Chondrocyte (in vitro differentiated cells): ENCODE data around the gene RAPGEF3. TPM values are rescaled to one million over a fixed set of nuclear protein-coding genes. Genes with fewer than 3 reads are reported as not detected.

Source experiments
- DNase-seq: peaks from one replicate; pipeline ENCODE4 v3.0.0; 2021; ENCODE audit warnings: mixed read lengths, low spot score
- H3K27ac Mint-ChIP-seq: one replicate; pipeline ENCODE4 v1.8.0; 2021; ENCODE audit warnings: mild to moderate bottlenecking, moderate library complexity, mixed read lengths; ENCODE audit not compliant: unreplicated experiment
- H3K27me3 Mint-ChIP-seq: 2 replicates; pipeline ENCODE4 v1.8.0; 2021; ENCODE audit warnings: low read depth, mixed read lengths
- H3K36me3 Mint-ChIP-seq: 2 replicates; pipeline ENCODE4 v1.8.0; 2021; ENCODE audit warnings: low read depth, mixed read lengths
- H3K4me1 Mint-ChIP-seq: 2 replicates; pipeline ENCODE4 v1.8.0; 2021; ENCODE audit warnings: low read depth, mild to moderate bottlenecking, mixed read lengths
- H3K4me3 Mint-ChIP-seq: one replicate; pipeline ENCODE4 v1.8.0; 2021; ENCODE audit warnings: mild to moderate bottlenecking, moderate library complexity, mixed read lengths; ENCODE audit not compliant: unreplicated experiment
- H3K9me3 Mint-ChIP-seq: 2 replicates; pipeline ENCODE4 v1.8.0; 2021; ENCODE audit warnings: low read depth, mixed read lengths
- total RNA-seq: library from RNA; stranded (reverse); gene quantifications from 3 replicates; pipeline ENCODE4 v1.2.1, GENCODE V29; 2021
- TF ChIP-seq, protein P1 (sequence below): fragments of 200-600 bp; sonication (generic); IDR thresholded peaks from 2 replicates; pipeline ENCODE4 v1.5.0; 2021; ENCODE audit warnings: antibody characterized with exemption, mild to moderate bottlenecking, moderate library complexity

RAPGEF3 gene
- total RNA-seq, 1 donor from 2014 or later = 1.3 TPM

DNA sequence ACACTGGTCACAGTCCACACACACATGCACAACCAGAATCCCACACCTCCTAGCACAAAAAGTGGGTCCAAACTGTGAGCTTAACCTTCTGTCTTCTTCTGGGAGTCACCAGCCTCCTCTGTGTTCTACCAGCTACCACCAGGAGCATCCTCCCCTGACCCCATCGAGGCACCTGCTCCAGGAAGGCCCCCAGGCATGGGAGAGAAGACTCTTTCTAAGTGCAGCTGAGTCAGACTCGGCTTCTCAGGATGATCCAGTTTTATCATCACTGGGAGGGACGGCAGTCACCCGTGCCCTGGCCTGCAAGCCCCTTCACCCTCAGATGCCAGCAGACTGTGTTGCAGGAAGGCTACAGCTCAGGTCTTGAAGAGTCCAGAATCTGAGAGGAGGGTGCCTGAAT lies 25.5 kb downstream of the RAPGEF3 start:
- Mint-ChIP-seq H3K4me3 (no peak overlapping the region), H3K27me3 (peaks cover 2% of the 10 kb centered on the region), H3K27ac (no peak overlapping the region), H3K36me3 (no peaks in the 10 kb centered on the region), H3K4me1 (peaks cover 34% of the 10 kb centered on the region), H3K9me3 (no peaks in the 10 kb centered on the region)
- TF ChIP-seq, protein P1, sequence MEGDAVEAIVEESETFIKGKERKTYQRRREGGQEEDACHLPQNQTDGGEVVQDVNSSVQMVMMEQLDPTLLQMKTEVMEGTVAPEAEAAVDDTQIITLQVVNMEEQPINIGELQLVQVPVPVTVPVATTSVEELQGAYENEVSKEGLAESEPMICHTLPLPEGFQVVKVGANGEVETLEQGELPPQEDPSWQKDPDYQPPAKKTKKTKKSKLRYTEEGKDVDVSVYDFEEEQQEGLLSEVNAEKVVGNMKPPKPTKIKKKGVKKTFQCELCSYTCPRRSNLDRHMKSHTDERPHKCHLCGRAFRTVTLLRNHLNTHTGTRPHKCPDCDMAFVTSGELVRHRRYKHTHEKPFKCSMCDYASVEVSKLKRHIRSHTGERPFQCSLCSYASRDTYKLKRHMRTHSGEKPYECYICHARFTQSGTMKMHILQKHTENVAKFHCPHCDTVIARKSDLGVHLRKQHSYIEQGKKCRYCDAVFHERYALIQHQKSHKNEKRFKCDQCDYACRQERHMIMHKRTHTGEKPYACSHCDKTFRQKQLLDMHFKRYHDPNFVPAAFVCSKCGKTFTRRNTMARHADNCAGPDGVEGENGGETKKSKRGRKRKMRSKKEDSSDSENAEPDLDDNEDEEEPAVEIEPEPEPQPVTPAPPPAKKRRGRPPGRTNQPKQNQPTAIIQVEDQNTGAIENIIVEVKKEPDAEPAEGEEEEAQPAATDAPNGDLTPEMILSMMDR = no peak
- DNase-seq = no peak

DNA sequence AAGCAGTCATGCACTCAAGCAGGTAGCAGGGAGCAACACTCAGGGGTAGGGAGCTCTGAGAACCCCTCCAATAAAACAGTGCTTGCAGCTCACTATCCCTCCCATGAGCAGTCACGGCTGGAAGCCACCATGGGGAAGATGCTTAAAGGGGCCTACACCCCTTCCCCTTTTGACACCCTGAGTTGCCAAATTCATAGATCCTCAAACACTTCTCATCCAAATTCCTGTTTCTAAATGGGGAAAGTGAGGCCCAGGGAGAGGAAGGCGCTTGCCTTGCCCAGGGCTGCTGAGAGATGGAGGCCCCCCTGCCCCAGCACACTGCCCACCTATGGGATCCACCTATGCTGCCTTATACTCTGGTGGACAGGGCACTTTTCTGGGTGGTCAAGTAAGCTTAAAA lies 26.2 kb downstream of the RAPGEF3 start:
- H3K27ac Mint-ChIP-seq = no peak overlapping the region

DNA sequence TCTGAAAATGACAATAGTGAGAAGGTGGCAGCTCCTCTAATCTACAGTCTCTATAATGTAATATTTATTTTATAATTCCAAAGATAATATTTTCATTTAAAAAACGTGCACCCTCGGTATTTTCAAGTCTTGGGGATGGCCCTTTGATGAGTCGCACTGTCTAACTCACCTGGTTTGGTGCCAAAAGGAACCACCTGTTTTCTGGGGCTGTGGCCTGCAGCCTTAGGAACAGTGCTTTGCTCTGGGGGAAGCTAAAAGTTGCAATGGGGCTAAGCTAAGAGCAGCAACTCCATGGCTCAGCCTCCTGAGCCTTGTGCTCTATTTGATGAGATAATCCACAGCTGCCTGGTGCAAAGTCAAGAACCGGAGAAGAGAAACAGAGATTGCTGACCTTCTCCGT lies 27.0 kb downstream of the RAPGEF3 start:
- H3K9me3 Mint-ChIP-seq = no peaks in the 10 kb centered on the region
- no peaks in the 10 kb centered on the region for H3K36me3 Mint-ChIP-seq
- peaks cover 24% of the 10 kb centered on the region for H3K4me1 Mint-ChIP-seq
- H3K27ac Mint-ChIP-seq = no peak overlapping the region
- TF ChIP-seq, protein P1 = no peak
- no peak for DNase-seq
- peaks cover 2% of the 10 kb centered on the region for H3K27me3 Mint-ChIP-seq
- H3K4me3 Mint-ChIP-seq = no peak overlapping the region

More for the DNA sequence above, 26.2 kb downstream of the RAPGEF3 start:
- TF ChIP-seq, protein P1 = no peak
- H3K36me3 Mint-ChIP-seq = no peaks in the 10 kb centered on the region
- H3K27me3 Mint-ChIP-seq = peaks cover 2% of the 10 kb centered on the region
- no peak for DNase-seq
- peaks cover 32% of the 10 kb centered on the region for H3K4me1 Mint-ChIP-seq
- H3K4me3 Mint-ChIP-seq = no peak overlapping the region
- H3K9me3 Mint-ChIP-seq = no peaks in the 10 kb centered on the region

DNA sequence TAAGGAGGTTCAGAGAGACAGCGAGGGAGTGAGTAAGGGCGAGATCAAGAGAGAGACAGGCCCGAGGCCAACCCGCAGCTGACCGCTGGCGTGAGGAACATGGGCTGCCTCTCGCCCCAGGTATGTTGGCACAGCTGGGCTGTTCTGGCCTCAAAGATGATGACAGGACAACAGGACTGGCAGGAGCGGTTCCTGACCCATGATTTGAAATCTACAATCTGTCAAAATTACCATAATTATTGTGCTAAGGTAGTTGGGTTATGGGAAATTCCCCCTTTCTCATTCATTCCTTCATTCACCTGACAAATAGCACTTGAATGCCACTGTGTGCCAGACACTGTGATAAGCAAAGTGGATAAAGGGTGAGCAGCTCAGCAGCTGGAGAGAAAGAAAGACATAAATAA lies 28.3 kb downstream of the RAPGEF3 start:
- TF ChIP-seq, protein P1 = no peak
- Mint-ChIP-seq H3K36me3 (no peaks in the 10 kb centered on the region), H3K27me3 (peaks cover 2% of the 10 kb centered on the region), H3K9me3 (no peaks in the 10 kb centered on the region), H3K4me3 (no peak overlapping the region), H3K27ac (no peak overlapping the region), H3K4me1 (peaks cover 19% of the 10 kb centered on the region)
- no peak for DNase-seq

DNA sequence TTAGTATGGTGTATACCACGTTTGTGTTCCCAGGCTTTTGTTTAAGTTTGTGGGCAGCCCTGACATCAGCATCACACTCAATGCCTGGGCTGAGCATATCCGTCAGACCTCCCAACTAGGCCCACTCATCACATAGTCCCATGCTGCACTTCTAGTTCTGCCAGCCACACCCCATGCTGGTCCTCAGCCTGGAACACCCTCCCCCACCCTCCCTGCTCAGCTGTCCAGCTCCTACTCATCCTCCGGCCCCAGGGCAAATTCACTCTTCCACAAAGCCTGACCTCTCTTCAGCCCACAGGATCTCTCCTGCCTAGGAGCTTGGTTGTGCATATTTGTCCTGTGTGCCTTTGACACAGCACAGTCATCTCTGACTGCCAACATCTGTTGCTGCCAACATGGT lies 29.4 kb downstream of the RAPGEF3 start:
- Mint-ChIP-seq H3K27me3 (peaks cover 2% of the 10 kb centered on the region), H3K36me3 (peaks cover 1% of the 10 kb centered on the region), H3K27ac (no peak overlapping the region), H3K4me1 (peaks cover 19% of the 10 kb centered on the region), H3K4me3 (no peak overlapping the region), H3K9me3 (no peaks in the 10 kb centered on the region)
- TF ChIP-seq, protein P1 = no peak
- DNase-seq = no peak
